HEK293 (cell line): ENCODE results near the gene RNU7-1.

Source experiments
- CTCF ChIA-PET: fragments of 350-600 bp; formaldehyde crosslinking; extraction: SDS; loops from one replicate; lab custom pipeline; 2021; ENCODE audit warnings: antibody characterized with exemption; lab: Yijun Ruan, JAX
- POLR2A ChIA-PET: fragments of 300-600 bp; formaldehyde crosslinking; extraction: SDS; loops from one replicate; lab custom pipeline; 2020; ENCODE audit warnings: antibody characterized with exemption, inconsistent platforms; lab: Yijun Ruan, JAX
- H3K27ac ChIP-seq: fragments of 200-500 bp; sonication (Bioruptor generic); 2 replicates; pipeline ENCODE4 v1.5.1; 2014; ENCODE audit warnings: low read depth, low read length, control low read depth, inconsistent platforms; ENCODE audit errors: extremely low read depth
- H3K36me3 ChIP-seq, 2 experiments: fragments of 200-500 bp in 1 of 2; sonication (Bioruptor generic) in 1 of 2; 1 replicate in 1 of 2; 2 replicates in 1 of 2; pipeline ENCODE4 v1.5.1; 2014 to 2017; ENCODE audit warnings: inconsistent platforms in 2 of 2, low read length in 2 of 2; ENCODE audit not compliant: control insufficient read depth in 2 of 2, insufficient read depth in 1 of 2
- H3K4me1 ChIP-seq: fragments of 200-500 bp; sonication (Bioruptor generic); 2 replicates; pipeline ENCODE4 v1.5.1; 2014; ENCODE audit warnings: mild to moderate bottlenecking, low read length, inconsistent platforms; ENCODE audit not compliant: control insufficient read depth, insufficient read depth
- H3K4me3 ChIP-seq: 2 replicates; pipeline ENCODE4 v1.5.1; 2011; ENCODE audit warnings: low read depth, mild to moderate bottlenecking, control low read depth, low read length, moderate library complexity
- H3K9me3 ChIP-seq: fragments of 200-500 bp; sonication (Bioruptor generic); 2 replicates; pipeline ENCODE4 v1.5.1; 2014; ENCODE audit warnings: low read depth, low read length, inconsistent platforms; ENCODE audit not compliant: control insufficient read depth, insufficient read depth
- HIC1 ChIP-seq: fragments of 450-650 bp; formaldehyde crosslinking; IDR thresholded peaks from 2 replicates; pipeline ENCODE4 v1.5.1; 2016; ENCODE audit warnings: missing biosample characterization, missing genetic modification characterization
- KLF1 ChIP-seq: fragments of 450-650 bp; formaldehyde crosslinking; IDR thresholded peaks from 2 replicates; pipeline ENCODE4 v1.5.1; 2016; ENCODE audit warnings: missing biosample characterization, missing genetic modification characterization
- PRDM10 ChIP-seq: fragments of 450-650 bp; formaldehyde crosslinking; IDR thresholded peaks from 2 replicates; pipeline ENCODE4 v1.5.1; 2016; ENCODE audit warnings: missing biosample characterization, missing genetic modification characterization
- SP7 ChIP-seq: fragments of 450-650 bp; formaldehyde crosslinking; IDR thresholded peaks from 2 replicates; pipeline ENCODE4 v1.5.1; 2016; ENCODE audit warnings: missing biosample characterization, missing genetic modification characterization
- ZBTB17 ChIP-seq: fragments of 450-650 bp; formaldehyde crosslinking; IDR thresholded peaks from 2 replicates; pipeline ENCODE4 v1.5.1; 2016; ENCODE audit warnings: missing biosample characterization, missing genetic modification characterization
- ZBTB20 ChIP-seq: fragments of 450-650 bp; formaldehyde crosslinking; IDR thresholded peaks from 2 replicates; pipeline ENCODE4 v1.5.1; 2016; ENCODE audit warnings: missing biosample characterization, missing genetic modification characterization
- ZBTB6 ChIP-seq: fragments of 450-650 bp; formaldehyde crosslinking; IDR thresholded peaks from 2 replicates; pipeline ENCODE4 v1.5.1; 2017; ENCODE audit warnings: missing biosample characterization, missing genetic modification characterization
- ZNF148 ChIP-seq: fragments of 450-650 bp; formaldehyde crosslinking; IDR thresholded peaks from 2 replicates; pipeline ENCODE4 v1.5.0; 2017; ENCODE audit warnings: missing biosample characterization, missing genetic modification characterization, borderline replicate concordance
- ZSCAN16 ChIP-seq: fragments of 450-650 bp; formaldehyde crosslinking; IDR thresholded peaks from 2 replicates; pipeline ENCODE4 v1.5.1; 2016; ENCODE audit warnings: missing biosample characterization, missing genetic modification characterization

RNU7-1 gene

GRCh38 chr12:6942331-6942665 is 1.3 kb upstream of the RNU7-1 start:
- ChIA-PET CTCF (interaction anchor here (2.5 to 6.8 kb wide), 5 partner anchors 17 to 166 kb away, joined by 10 to 138 read pairs (median 31); partner anchors contain the start of genes C1RL and SPSB2), POLR2A (interaction anchor here (1.1 to 4.9 kb wide), 3 partner anchors 9 to 51 kb away, joined by 3 to 99 read pairs (median 3); no protein-coding TSS in a partner anchor)
- Histone ChIP-seq H3K4me3 (no peak overlapping the region), H3K36me3 (peaks cover 10 to 44% of the 10 kb centered on the region in 2 experiments; a peak in 2 of 3 replicates), H3K4me1 (peaks cover 14% of the 10 kb centered on the region), H3K9me3 (no peaks in the 10 kb centered on the region), H3K27ac (peak overlapping the region; percentile 87; the same call in 1 of the 2 replicates)
- TF ChIP-seq ZNF148 (tag by site-specific recombination), result no peak
- TF ChIP-seq SP7 (tag by site-specific recombination), result no peak
- peak; percentile 49; the same call in 1 of the 2 replicates for TF ChIP-seq PRDM10 (tag by site-specific recombination)
- peak; percentile 34 for TF ChIP-seq HIC1 (tag by site-specific recombination)
- peak; percentile 69 for TF ChIP-seq ZBTB17 (tag by site-specific recombination)

- peaks cover 10 to 42% of the 10 kb centered on the region in 2 experiments; a peak in 2 of 3 replicates for H3K36me3 ChIP-seq
- POLR2A ChIA-PET, result interaction anchor here (0.7 to 4.9 kb wide), 33 partner anchors 9 to 409 kb away, joined by 3 to 99 read pairs (median 5); partner anchors contain the start of genes C1RL, CDCA3, COPS7A and ENO2
- peaks cover 14% of the 10 kb centered on the region for H3K4me1 ChIP-seq
- peak; percentile 74 for TF ChIP-seq ZBTB17 (tag by site-specific recombination)
- no peak for TF ChIP-seq KLF1
- peak; percentile 88 for TF ChIP-seq ZBTB6 (tag by site-specific recombination)
- TF ChIP-seq ZSCAN16 (tag by site-specific recombination), result no peak
- peak; percentile 97 for TF ChIP-seq ZBTB20
- TF ChIP-seq, all 188 proteins: peak for 3
- Histone ChIP-seq H3K4me3 (peak overlapping the region; percentile 61), H3K27ac (peak overlapping the region; percentile 87), H3K9me3 (no peaks in the 10 kb centered on the region)
- CTCF ChIA-PET, result interaction anchor here (0.8 to 6.8 kb wide), 18 partner anchors 10 to 323 kb away, joined by 3 to 138 read pairs (median 6); partner anchors contain the start of genes C1R, C1RL and SPSB2
Observed at GRCh38 chr12:6943389-6943721, 261 bp upstream of the RNU7-1 start.
